Kidney (tissue), 14 donors: Measurements from ENCODE around the gene OGFOD2. TPM values are rescaled to one million over a fixed set of nuclear protein-coding genes. Genes with fewer than 3 reads are reported as not detected.

Source experiments
- DNase-seq, 5 donors: peaks; one replicate each; pipeline ENCODE4 v3.0.0-alpha.2; 2013 to 2020
- FAIRE-seq: peaks from 2 replicates; lab custom pipeline; 2012; peaks lifted over from hg19 to GRCh38; lab: Jason Lieb, UNC
- H3K27ac ChIP-seq, 2 donors: one replicate each; pipeline ENCODE4 v1.7.0; 2013; ENCODE audit warnings: low read depth in 2 of 2, low read length in 2 of 2, inconsistent platforms in 1 of 2
- H3K27me3 ChIP-seq: one replicate; pipeline ENCODE4 v1.7.1; 2013; ENCODE audit warnings: low read length, inconsistent platforms; ENCODE audit not compliant: control insufficient read depth, insufficient read depth
- H3K36me3 ChIP-seq, 3 donors: one replicate each; pipeline versions ENCODE4 v1.7.0 to v1.7.1; 2013; ENCODE audit warnings: low read length in 3 of 3, control low read depth in 1 of 3, inconsistent platforms in 1 of 3; ENCODE audit not compliant: insufficient read depth in 3 of 3, control insufficient read depth in 2 of 3
- H3K4me1 ChIP-seq, 3 donors: one replicate each; pipeline versions ENCODE4 v1.7.0 to v1.7.1; 2013; ENCODE audit warnings: low read length in 3 of 3, inconsistent platforms in 1 of 3, low read depth in 1 of 3; ENCODE audit not compliant: control insufficient read depth in 2 of 3, insufficient read depth in 2 of 3
- H3K4me3 ChIP-seq, 3 donors: one replicate each; pipeline versions ENCODE4 v1.7.0 to v1.8.1; 2013; ENCODE audit warnings: low read length in 3 of 3, control low read depth in 1 of 3, inconsistent platforms in 1 of 3
- H3K9ac ChIP-seq, 3 donors: one replicate each; pipeline versions ENCODE4 v1.7.0 to v1.7.1; 2013; ENCODE audit warnings: low read length in 3 of 3, control low read depth in 1 of 3, inconsistent platforms in 1 of 3
- H3K9me3 ChIP-seq, 3 donors: one replicate each; pipeline versions ENCODE4 v1.7.0 to v1.7.1; 2013; ENCODE audit warnings: low read length in 3 of 3, control low read depth in 1 of 3, inconsistent platforms in 1 of 3; ENCODE audit not compliant: control insufficient read depth in 2 of 3, insufficient read depth in 1 of 3
- intact Hi-C: fragments of 100-400 bp; cut with DNase I; formaldehyde crosslinking; loops from one replicate; pipeline ENCODE4 v1.11.1; 2022
- polyA plus RNA-seq: library from polyadenylated mRNA; stranded (reverse); fragments of 350-450 nt; fragmentation: Illumina TruSeq; extraction: RNeasy Lipid Tissue Mini Kit (QIAGEN cat#74804); gene quantifications from one replicate; pipeline ENCODE4 v1.2.3, GENCODE V29; 2014; ENCODE audit warnings: low read depth, low replicate concordance; ENCODE audit not compliant: insufficient read depth
- total RNA-seq: library from RNA; stranded (reverse); fragmentation: NEBNext Ultra II Directional; extraction: Animal tissue kit (Norgen Biotek cat#: 25700); gene quantifications from one replicate; pipeline ENCODE4 v1.2.1, GENCODE V29; 2021
- TF ChIP-seq, protein P1 (sequence below): IDR thresholded peaks from 3 replicates; pipeline ENCODE4 v1.5.1; 2012; ENCODE audit warnings: mild to moderate bottlenecking, moderate library complexity, borderline replicate concordance; ENCODE audit not compliant: insufficient read depth; ENCODE audit errors: extremely low read depth
- donor health status: control.
- donor health status: control.
- donor health status: control.
- donor health status: control.
- donor health status: control.
- donor health status: DM: yes; HTN: yes; CAD: no.
- donor health status: Normal renal cell carcinoma (clear cell type).

Gene OGFOD2
- total and polyA plus RNA-seq, 2 donors from 2014 or later, result 22.9 to 27.5 TPM

GRCh38 chr12:122963941-122964265, 11.1 kb upstream of the OGFOD2 start:
- no peak for FAIRE-seq

DNA sequence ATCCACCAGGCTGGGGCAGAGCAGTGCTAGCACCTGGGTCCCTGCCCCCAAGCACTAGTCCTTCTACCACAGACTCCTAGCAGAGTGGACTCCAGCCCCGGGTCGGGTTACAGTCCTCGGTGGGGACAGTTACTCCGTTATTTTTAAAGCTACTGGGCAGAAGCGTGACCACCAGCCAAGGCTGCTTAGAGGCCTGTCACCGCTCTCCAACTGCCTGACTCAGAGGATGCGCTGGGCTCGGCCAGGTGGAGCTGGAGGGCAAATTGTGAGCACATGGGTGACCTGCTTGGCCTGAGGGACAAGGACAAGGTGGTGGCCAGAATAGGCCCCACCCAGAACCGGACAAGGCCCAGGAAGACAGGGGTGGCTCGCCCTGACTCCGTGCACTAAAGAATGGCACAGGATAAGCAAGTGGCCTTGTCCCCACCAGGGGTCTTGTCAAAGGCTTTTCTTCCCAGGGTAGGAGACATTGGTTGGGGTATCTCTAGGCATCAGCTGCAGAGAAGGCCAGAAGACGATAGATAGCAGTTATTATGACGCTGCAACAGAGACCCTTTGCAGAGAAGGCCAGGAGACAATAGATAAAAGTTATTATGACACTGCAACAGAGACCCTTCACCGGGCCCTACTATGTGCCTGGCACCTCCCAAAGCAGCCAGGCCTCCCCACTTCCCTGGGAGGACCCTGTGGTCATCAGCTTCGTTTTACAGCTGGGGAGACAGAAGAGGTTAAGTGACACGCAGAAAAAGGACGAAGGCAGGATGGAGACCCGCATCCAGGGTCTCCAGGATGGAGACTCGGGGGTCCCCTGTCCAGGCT, 10.4 kb upstream of the OGFOD2 start:
- peak overlapping the region in 1 of 3 donors; percentile 6 for H3K4me3 ChIP-seq
- H3K4me1 ChIP-seq, result peaks cover 0 to 24% (median 19%) of the 10 kb centered on the region in 3 donors
- no peaks in the 10 kb centered on the region for H3K27me3 ChIP-seq
- H3K27ac ChIP-seq, result no peak overlapping the region
- H3K9me3 ChIP-seq, result no peaks in the 10 kb centered on the region
- peak in 2 of 5 donors; percentile 36 to 57 for DNase-seq
- TF ChIP-seq, protein P1, sequence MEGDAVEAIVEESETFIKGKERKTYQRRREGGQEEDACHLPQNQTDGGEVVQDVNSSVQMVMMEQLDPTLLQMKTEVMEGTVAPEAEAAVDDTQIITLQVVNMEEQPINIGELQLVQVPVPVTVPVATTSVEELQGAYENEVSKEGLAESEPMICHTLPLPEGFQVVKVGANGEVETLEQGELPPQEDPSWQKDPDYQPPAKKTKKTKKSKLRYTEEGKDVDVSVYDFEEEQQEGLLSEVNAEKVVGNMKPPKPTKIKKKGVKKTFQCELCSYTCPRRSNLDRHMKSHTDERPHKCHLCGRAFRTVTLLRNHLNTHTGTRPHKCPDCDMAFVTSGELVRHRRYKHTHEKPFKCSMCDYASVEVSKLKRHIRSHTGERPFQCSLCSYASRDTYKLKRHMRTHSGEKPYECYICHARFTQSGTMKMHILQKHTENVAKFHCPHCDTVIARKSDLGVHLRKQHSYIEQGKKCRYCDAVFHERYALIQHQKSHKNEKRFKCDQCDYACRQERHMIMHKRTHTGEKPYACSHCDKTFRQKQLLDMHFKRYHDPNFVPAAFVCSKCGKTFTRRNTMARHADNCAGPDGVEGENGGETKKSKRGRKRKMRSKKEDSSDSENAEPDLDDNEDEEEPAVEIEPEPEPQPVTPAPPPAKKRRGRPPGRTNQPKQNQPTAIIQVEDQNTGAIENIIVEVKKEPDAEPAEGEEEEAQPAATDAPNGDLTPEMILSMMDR, result no peak
- intact Hi-C loops, result no loop called here
- no peak for FAIRE-seq
- H3K36me3 ChIP-seq, result peaks cover 0 to 5% (median 0%) of the 10 kb centered on the region in 3 donors
- H3K9ac ChIP-seq, result no peak overlapping the region

More at GRCh38 chr12:122963941-122964265, 11.1 kb upstream of the OGFOD2 start:
- H3K27me3 ChIP-seq, result no peaks in the 10 kb centered on the region
- no peak overlapping the region for H3K9ac ChIP-seq
- TF ChIP-seq, protein P1, result no peak
- H3K4me3 ChIP-seq, result no peak overlapping the region
- peaks cover 0 to 24% (median 19%) of the 10 kb centered on the region in 3 donors for H3K4me1 ChIP-seq
- H3K9me3 ChIP-seq, result no peaks in the 10 kb centered on the region
- peak in 2 of 5 donors; percentile 50 to 76 for DNase-seq
- no peak overlapping the region for H3K27ac ChIP-seq
- intact Hi-C loops, result no loop called here
- H3K36me3 ChIP-seq, result peaks cover 0 to 5% (median 0%) of the 10 kb centered on the region in 3 donors

DNA sequence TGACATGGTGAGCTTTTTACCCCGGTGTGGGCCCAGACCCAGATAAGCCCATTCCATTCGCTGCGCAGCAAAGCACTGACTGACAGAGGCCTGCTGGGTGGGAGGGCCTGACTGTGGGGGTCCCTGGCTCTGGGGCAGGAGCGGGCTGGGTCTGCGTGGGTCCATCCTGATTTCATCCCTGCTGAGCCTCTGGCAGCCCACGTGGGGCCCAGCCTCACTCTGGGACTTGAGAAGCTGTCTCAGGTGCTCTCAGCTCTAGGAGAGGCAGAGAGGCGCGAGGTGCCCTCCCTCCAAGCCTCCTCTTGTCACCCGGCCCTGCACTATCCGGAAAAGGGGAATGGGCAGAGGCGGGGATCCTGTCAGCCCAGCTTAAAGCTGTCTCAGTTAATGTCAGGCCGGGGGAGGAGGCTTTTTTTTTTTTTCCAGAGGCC, 9.7 kb upstream of the OGFOD2 start:
- peak in 2 of 5 donors; percentile 58 to 64 for DNase-seq
- Histone ChIP-seq H3K9ac (no peak overlapping the region), H3K4me1 (peaks cover 0 to 24% (median 19%) of the 10 kb centered on the region in 3 donors), H3K27me3 (no peaks in the 10 kb centered on the region), H3K9me3 (no peaks in the 10 kb centered on the region), H3K27ac (no peak overlapping the region), H3K36me3 (no peaks in the 10 kb centered on the region), H3K4me3 (peak overlapping the region in 1 of 3 donors; percentile 75)
- TF ChIP-seq, protein P1, result no peak
- intact Hi-C loops, result no loop called here
- no peak for FAIRE-seq
